ENCODE measurements around the gene ASPSCR1.
"Not testable (repeated sequence)": the region's sequence is repeated elsewhere in the genome, so short reads cannot be mapped to it uniquely, and the experiment has no call there.

The ASPSCR1 gene

GRCh38 chr17:81941484-81942166 is 35.8 kb upstream of the ASPSCR1 start:
- no peak for DNase-seq (ENCODE audit: low read depth in 1 of 2, low spot score in 1 of 2)

DNA sequence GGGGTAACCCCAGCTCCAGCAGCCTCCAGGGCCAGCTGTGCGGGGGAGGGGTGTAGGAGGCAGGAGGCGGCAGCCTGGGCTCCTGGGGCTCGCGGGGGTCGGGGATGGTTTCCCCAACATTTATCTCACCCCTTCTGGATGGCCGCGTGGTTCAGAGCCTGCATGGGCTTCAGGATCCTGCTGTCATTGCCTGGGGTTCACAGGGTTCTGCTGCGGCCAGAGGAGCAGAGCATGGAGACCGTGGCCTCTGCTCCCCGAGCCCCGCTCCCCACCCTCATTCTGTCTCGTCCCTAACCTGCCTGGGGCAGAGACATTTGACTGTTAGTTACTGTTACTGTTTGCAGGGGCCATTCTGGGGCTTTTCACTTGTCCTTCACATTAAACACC is 35.3 kb upstream of the ASPSCR1 start:
- no peak for DNase-seq (ENCODE audit: low read depth in 1 of 2, low spot score in 1 of 2)

DNA sequence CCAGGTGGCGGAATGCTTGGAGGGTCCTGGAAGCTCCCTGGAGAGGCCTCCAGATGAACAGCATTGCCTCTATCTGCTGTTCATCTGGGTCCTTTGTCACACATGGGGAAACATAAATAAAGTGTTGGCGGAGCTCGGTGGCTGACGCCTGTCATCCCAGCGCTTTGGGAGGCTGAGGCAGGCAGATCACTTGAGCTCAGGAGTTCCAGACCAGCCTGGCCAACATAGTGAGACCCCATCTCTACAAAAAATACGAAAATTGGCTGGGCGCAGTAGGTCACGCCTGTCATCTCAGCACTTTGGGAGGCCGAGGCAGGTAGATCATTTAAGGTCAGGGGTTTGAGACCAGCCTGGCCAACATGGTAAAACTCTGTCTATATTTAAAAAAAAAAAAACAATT is 32.6 kb upstream of the ASPSCR1 start:
- no peak for DNase-seq (ENCODE audit: low read depth in 1 of 2, low spot score in 1 of 2)

DNA sequence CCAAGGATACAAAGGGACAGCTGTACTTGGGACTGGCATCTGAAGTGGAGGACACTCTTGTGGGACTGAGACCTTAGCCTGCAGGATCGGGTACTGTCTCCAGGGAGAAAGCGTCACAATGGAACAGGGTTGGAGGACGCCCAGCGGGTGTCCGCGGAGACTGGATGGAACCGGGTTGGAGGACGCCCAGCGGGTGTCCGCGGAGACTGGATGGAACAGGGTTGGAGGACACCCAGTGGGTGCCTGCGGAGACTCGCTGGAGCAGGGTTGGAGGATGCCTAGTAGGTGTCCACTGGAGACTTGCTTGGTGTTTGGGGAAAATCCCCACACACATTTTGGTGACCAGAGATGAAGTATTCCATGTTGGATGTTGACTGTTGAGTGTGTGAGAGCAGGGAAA is 30.2 kb upstream of the ASPSCR1 start, which contains the start of gene MYADML2:
MYADML2 (minus strand) TSS at position 45 of the 400 bp plus-strand sequence. CDS start 5,492 bp downstream, outside the sequence.
- no peak for DNase-seq (ENCODE audit: low read depth in 1 of 2, low spot score in 1 of 2)

- no peak for DNase-seq (ENCODE audit: low read depth in 1 of 2, low spot score in 1 of 2)
Observed at GRCh38 chr17:81948635-81949378, 28.6 kb upstream of the ASPSCR1 start.

DNA sequence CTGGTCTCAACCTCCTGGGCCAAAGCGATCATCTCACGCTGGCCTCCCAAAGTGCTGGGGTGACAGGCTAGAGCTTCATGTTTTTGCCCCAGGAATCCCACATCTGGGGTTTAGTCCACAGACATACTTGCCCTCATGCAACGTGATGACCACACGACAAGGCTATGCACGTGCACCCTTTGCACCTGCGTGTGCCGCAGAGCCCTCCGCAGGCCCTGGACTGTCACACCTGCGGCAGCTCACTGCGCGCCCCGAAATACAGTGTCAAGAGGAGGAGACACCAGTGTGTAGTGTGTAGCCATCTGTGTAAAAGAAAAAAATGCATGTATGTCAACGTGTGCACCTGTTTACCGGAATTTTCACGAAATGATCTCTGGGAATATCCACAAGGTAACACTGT is 26.9 kb upstream of the ASPSCR1 start:
- DNase-seq (ENCODE audit: low read depth in 1 of 2, low spot score in 1 of 2), result no peak

- DNase-seq (ENCODE audit: low read depth in 1 of 2, low spot score in 1 of 2), result no peak
Observed at GRCh38 chr17:81951785-81952684, 25.4 kb upstream of the ASPSCR1 start.

DNA sequence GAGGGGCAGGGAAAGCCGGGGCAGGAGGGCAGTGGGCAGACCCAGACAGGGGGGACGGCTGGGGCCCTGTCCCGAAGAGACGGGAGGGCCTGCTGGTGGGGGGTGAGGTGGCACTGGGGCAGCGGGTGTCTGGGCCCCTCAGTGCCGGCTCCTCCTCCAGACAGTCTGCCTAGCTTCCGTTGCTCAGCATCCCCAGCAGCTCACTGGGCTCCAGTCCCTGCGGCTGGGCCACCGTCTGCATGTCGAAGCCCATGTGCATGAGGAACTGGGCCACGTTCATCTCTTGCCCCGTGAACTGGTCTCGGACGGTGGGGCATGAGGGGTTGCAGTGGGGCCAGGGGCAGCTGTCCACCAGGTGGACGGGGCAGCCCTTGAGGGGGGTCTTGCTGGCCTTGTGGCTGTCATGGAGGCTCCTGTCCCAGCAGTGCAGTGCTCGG is 24.6 kb upstream of the ASPSCR1 start:
- no peak for DNase-seq (ENCODE audit: low read depth in 1 of 2, low spot score in 1 of 2)

- DNase-seq (ENCODE audit: low read depth in 1 of 2, low spot score in 1 of 2), result not testable (repeated sequence)
Observed at GRCh38 chr17:81953443-81953842, 24.0 kb upstream of the ASPSCR1 start.

GRCh38 chr17:81954131-81955057 is 23.0 kb upstream of the ASPSCR1 start:
- no peak for DNase-seq (ENCODE audit: low read depth in 1 of 2, low spot score in 1 of 2)

DNA sequence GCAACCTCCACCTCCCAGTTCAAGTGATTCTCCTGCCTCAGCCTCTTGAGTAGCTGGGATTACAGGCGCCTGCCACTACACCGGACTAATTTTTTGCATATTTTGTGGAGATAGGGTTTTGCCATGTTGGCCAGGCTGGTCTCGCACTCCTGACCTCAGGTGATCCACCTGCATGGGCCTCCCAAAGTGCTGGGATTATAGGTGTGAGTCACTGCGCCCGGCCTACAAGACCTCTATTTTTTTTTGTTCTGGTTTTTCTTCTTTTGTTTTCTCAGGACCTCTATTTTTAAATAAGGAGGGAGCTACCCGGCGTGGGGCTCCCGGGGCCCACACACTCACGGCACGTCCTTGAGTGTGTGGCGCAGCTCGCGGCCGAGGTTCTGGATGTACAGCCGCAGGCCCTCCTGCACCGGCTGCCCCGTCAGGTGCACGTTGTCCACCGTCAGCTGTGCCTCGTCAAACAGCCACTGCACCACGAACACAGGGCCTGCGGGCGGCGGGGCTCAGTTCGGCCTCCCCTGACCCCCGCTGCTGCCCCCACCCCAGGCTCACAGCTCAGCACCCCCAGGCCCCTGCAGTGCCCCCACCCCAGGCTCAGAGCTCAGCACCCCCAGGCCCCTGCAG is 22.3 kb upstream of the ASPSCR1 start:
- no peak for DNase-seq (ENCODE audit: low read depth in 1 of 2, low spot score in 1 of 2)

DNA sequence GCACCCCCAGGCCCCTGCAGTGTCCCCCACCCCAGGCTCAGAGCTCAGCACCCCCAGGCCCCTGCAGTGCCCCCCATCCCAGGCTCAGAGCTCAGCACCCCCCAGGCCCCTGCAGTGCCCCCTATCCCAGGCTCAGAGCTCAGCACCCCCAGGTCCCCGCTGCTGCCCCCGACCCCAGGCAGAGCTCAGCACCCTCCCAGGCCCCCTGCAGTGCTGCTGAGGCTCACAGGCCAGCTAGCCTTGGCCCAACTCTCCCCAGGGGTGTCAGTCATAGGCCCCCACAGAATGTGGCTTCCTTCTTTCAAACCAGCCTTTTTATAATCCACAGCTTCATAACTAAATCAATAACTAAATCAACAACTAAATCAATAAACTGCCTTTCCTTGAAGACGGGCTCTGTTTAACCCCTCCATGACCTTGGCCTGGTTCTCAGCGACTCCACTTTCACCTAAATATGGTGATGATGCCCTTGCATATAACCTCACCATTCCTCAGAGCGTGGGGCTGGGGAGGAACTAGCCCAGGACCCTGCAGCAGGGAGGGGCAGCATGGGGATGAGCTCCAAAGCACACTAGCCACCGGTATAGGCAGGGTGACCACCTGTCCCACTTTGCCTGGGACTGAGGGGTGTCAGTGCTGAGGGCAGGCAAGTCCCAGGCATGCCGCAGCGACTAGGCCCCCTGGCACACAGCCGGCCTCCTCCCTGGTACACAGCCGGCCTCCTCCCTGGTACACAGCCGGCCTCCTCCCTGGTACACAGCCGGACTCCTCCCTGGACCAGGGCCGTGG is 21.5 kb upstream of the ASPSCR1 start:
- DNase-seq (ENCODE audit: low read depth in 1 of 2, low spot score in 1 of 2), result no peak

- DNase-seq (ENCODE audit: low read depth in 1 of 2, low spot score in 1 of 2), result no peak
Observed at GRCh38 chr17:81956607-81957589, 20.5 kb upstream of the ASPSCR1 start.

DNA sequence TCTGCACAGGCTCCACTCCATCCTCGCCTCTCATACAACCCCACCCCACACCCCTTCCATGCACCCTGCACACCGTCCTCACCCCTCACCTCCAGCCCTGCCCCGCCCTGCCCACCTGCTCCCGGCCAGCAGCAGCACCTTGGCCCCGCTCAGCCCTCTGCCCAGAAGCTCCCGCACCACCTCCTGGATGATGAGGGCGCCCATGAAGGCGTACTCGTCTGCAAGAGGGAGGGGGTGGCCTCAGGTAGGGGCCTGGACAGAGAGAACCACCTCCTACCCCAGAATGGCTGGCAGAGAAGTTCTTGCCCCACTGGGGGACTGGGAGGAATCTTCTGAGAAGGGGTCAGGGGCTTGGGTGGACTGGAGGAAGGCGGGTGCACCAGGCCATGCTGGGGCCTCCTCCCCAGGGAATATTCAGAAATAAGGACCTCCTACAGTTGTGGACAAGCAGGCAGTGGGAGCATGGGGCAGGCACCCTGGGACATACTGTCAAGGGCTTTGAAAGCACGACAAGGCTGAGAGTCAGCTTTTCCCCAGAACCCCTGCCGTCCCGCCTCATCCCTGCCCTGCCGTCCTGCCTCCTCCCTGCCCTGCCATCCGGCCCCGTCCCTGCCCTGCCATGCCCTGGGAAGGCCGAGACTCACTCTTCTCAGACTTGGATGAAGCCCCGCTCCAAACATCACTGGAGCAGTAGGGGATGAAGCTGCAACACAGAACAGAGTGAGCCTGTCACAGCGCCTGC is 19.6 kb upstream of the ASPSCR1 start:
- DNase-seq (ENCODE audit: low read depth in 1 of 2, low spot score in 1 of 2), result no peak

DNA sequence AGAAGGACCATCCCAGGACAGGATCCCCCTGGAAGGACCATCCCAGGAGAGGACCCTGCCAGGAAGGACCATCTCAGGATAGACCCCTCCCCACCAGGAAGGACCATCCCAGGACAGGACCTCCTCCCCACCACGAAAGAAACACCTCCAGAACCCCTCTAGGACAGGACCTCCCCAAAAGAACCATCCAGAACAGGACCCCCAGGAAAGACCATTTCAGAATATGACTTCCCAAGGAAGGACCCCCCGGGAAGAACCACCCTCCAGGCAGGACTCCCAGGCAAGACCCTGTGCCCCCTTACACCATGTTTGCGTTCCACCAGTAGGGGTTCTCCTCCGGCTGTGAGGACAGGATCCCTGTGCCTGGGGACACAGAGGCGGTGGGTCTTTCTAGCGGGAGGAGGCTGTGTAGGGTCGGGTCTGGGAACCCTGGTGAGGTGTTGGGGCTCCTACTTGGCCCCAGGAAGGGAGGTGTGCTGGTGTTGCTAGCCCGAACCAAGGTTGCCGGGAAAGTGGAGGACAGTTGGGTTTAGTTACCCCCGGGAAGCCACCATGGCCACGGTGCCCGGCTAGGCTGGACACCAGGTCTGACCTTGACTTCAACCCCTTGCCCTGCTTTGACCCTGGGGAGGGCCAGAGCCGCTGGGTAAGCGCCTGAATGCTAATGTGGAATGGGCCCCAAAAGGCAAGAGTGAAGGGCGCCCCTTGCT is 18.6 kb upstream of the ASPSCR1 start:
- DNase-seq (ENCODE audit: low read depth in 1 of 2, low spot score in 1 of 2), result no peak

- DNase-seq (ENCODE audit: low read depth in 1 of 2, low spot score in 1 of 2), result peak; percentile 57 to 68
Observed at GRCh38 chr17:81959362-81960129, 17.9 kb upstream of the ASPSCR1 start.

Data from activated CD4-positive, alpha-beta T cell treated with anti-CD3 and anti-CD28 coated beads, Interleukin-2, amount 50 U/mL, for 24 hours (primary cell).